HepG2 (cell line): ENCODE results near the gene AHSP. TPM values are rescaled to one million over a fixed set of nuclear protein-coding genes. Genes with fewer than 3 reads are reported as not detected.

Experiments
- ATAC-seq: fragments of 200-7000 bp; cut with Tn5 transposase; 3 replicates; pipeline ENCODE4 v1.9.1; 2020; ENCODE audit warnings: mild to moderate bottlenecking, moderate library complexity
- BruUV-seq: library from RNA; stranded (reverse); fragments of 400-500 nt; replicated peaks from 2 replicates; lab custom pipeline; 2021; lab: Mats Ljungman, UMichigan
- CTCF ChIA-PET: fragments of 300-600 bp; formaldehyde crosslinking; extraction: SDS; loops from one replicate; lab custom pipeline; 2021; ENCODE audit warnings: low total read pairs, inconsistent platforms, low intra/inter-chr PET ratio; lab: Yijun Ruan, JAX
- POLR2A ChIA-PET: fragments of 350-600 bp; sonication (Branson Sonifier 250); formaldehyde crosslinking; loops from one replicate; lab custom pipeline; 2020; ENCODE audit warnings: antibody characterized with exemption, inconsistent platforms; lab: Yijun Ruan, JAX
- DNase-seq: peaks from one replicate; pipeline ENCODE4 v3.0.0-alpha.2; 2015; ENCODE audit warnings: low spot score
- FAIRE-seq: peaks from 3 replicates; lab custom pipeline; 2011; peaks lifted over from hg19 to GRCh38; lab: Jason Lieb, UNC
- H2AFZ ChIP-seq: one replicate; pipeline ENCODE4 v1.6.1; 2011; ENCODE audit warnings: low read length, inconsistent platforms
- H3K27ac ChIP-seq: fragments of 300-600 bp; 3 replicates; pipeline ENCODE4 v1.8.0; 2011; ENCODE audit warnings: mixed run types, mild to moderate bottlenecking, mixed read lengths, low read length, inconsistent platforms; ENCODE audit not compliant: insufficient read depth; ENCODE audit errors: extremely low read length
- H3K27me3 ChIP-seq, 2 experiments: fragments of 200-600 bp in 1 of 2; 2 replicates in 1 of 2; 3 replicates in 1 of 2; pipeline versions ENCODE4 v1.6.0 to v1.8.0; 2011; ENCODE audit warnings: low read length in 2 of 2, mild to moderate bottlenecking in 2 of 2, moderate library complexity in 2 of 2, inconsistent platforms in 1 of 2; ENCODE audit not compliant: insufficient read depth in 2 of 2, control insufficient read depth in 1 of 2
- H3K36me3 ChIP-seq, 2 experiments: fragments of 200-600 bp in 1 of 2; replicated peaks in 1 of 2; 2 replicates in 1 of 2; 3 replicates in 1 of 2; pipeline versions ENCODE4 v1.5.1 to v1.8.0; 2011; ENCODE audit warnings: low read length in 2 of 2, inconsistent platforms in 1 of 2; ENCODE audit not compliant: insufficient read depth in 2 of 2, control insufficient read depth in 1 of 2
- H3K4me1 ChIP-seq: 2 replicates; pipeline ENCODE4 v1.5.1; 2012; ENCODE audit warnings: low read length, inconsistent platforms; ENCODE audit not compliant: insufficient read depth
- H3K4me2 ChIP-seq: 2 replicates; pipeline ENCODE4 v1.6.0; 2011; ENCODE audit warnings: low read depth, low read length, inconsistent platforms
- H3K4me3 ChIP-seq, 3 experiments: fragments of 200-600 bp in 1 of 3; sonication (generic), shearing (Covaris generic) in 1 of 3; replicated peaks in 1 of 3; 2 replicates each; pipeline ENCODE4 v1.5.1; 2011 to 2016; ENCODE audit warnings: low read length in 3 of 3, inconsistent platforms in 2 of 3, low read depth in 2 of 3, mild to moderate bottlenecking in 2 of 3, control low read depth in 1 of 3, mixed read lengths in 1 of 3; ENCODE audit not compliant: insufficient read depth in 1 of 3
- H3K79me2 ChIP-seq: one replicate; pipeline ENCODE4 v1.6.1; 2011; ENCODE audit warnings: low read length, inconsistent platforms; ENCODE audit not compliant: insufficient read depth
- H3K9ac ChIP-seq: 2 replicates; pipeline ENCODE4 v1.6.0; 2011; ENCODE audit warnings: mild to moderate bottlenecking, low read depth, low read length, inconsistent platforms; ENCODE audit not compliant: insufficient read depth
- H3K9me3 ChIP-seq: 2 replicates; pipeline ENCODE4 v1.5.1; 2012; ENCODE audit warnings: mild to moderate bottlenecking, low read length
- H4K20me1 ChIP-seq: 2 replicates; pipeline ENCODE4 v1.6.0; 2011; ENCODE audit warnings: inconsistent platforms, mild to moderate bottlenecking, low read length, moderate library complexity; ENCODE audit not compliant: insufficient read depth
- NRL ChIP-seq: sonication (generic); formaldehyde crosslinking; IDR thresholded peaks from 2 replicates; pipeline ENCODE4 v1.5.0; 2020; ENCODE audit warnings: missing genetic modification reagents, mild to moderate bottlenecking, moderate library complexity, borderline replicate concordance
- RBM39 ChIP-seq: fragments of 200-400 bp; formaldehyde crosslinking; IDR thresholded peaks from one replicate; pipeline ENCODE4 v1.6.1; 2018; ENCODE audit warnings: antibody characterized with exemption, mild to moderate bottlenecking, low read depth, low read length; ENCODE audit not compliant: poor library complexity, severe bottlenecking
- TFAP4 ChIP-seq: sonication (generic); IDR thresholded peaks from 2 replicates; pipeline ENCODE4 v1.6.1; 2016; ENCODE audit warnings: low read depth, borderline replicate concordance
- THAP8 ChIP-seq: sonication (generic); formaldehyde crosslinking; IDR thresholded peaks from 2 replicates; pipeline ENCODE4 v1.5.1; 2020; ENCODE audit warnings: missing genetic modification reagents, mild to moderate bottlenecking, borderline replicate concordance
- ZNF510 ChIP-seq: sonication (generic); formaldehyde crosslinking; IDR thresholded peaks from 2 replicates; pipeline ENCODE4 v1.4.0; 2020; ENCODE audit warnings: low read depth, mild to moderate bottlenecking, missing genetic modification reagents
- ZNF7 ChIP-seq: IDR thresholded peaks from 2 replicates; pipeline ENCODE4 v1.6.1; 2016; ENCODE audit warnings: missing biosample characterization, missing genetic modification reagents
- ZNF766 ChIP-seq: sonication (generic); formaldehyde crosslinking; IDR thresholded peaks from 2 replicates; pipeline ENCODE4 v1.5.0; 2020; ENCODE audit warnings: missing genetic modification reagents, borderline replicate concordance
- ZNF841 ChIP-seq: sonication (generic); formaldehyde crosslinking; IDR thresholded peaks from 2 replicates; pipeline ENCODE4 v1.8.1; 2023; ENCODE audit warnings: missing genetic modification reagents, borderline replicate concordance
- WGBS: methylation state at CpG from one replicate; pipeline ENCODE4 v1.1.6; 2017; ENCODE audit warnings: low lambda C conversion rate; 5-methylcytosine and 5-hydroxymethylcytosine counted together
- in situ Hi-C: cut with HindIII; loops from 2 replicates; pipeline ENCODE4 v1.10.0; 2017; ENCODE audit warnings: low pct_unique_long_range_greater_than_20kb; ENCODE audit not compliant: extremely low pct_ligation_motif_present
- intact Hi-C: fragments of 100-400 bp; cut with micrococcal nuclease; formaldehyde crosslinking; loops from one replicate; pipeline ENCODE4 v1.10.0; 2022; ENCODE audit not compliant: unreplicated experiment
- polyA plus RNA-seq, 8 experiments: library from polyadenylated mRNA; depleted of rRNA in 3 of 8; stranded (reverse) in 7 of 8; unstranded in 1 of 8; fragments of >200 nt; fragmentation: Illumina TruSeq in 4 of 8; extraction: Trizol in 4 of 8; gene quantifications; 2 replicates each; pipeline versions ENCODE4 v1.2.1 to v1.2.3, GENCODE V29; 2011 to 2016; ENCODE audit warnings: low read depth in 4 of 8, missing spikeins in 1 of 8, mixed read lengths in 1 of 8; ENCODE audit not compliant: insufficient read depth in 1 of 8
- total RNA-seq, 5 experiments: library from RNA; depleted of rRNA; stranded (reverse); fragments of >200 nt; fragmentation: Illumina TruSeq; extraction: Trizol; gene quantifications; 2 replicates each; pipeline ENCODE4 v1.2.3, GENCODE V29; 2016; ENCODE audit warnings: low read depth in 1 of 5

AHSP gene
- total and polyA plus RNA-seq, 2 of the 13 experiments (the other 11 are each of a cell fraction or from before 2014, with no cell fraction given), result not detected

GRCh38 chr16:31529108-31529936, 1.6 kb downstream of the AHSP start:
- no TSS peak for BruUV-seq
- Histone ChIP-seq H3K36me3 (no peaks in the 10 kb centered on the region), H3K4me2 (peak overlapping the region; percentile 57), H3K27ac (no peak overlapping the region), H3K27me3 (peaks cover 0 to 31% of the 10 kb centered on the region in 2 experiments; a peak in 4 of 5 replicates), H2AFZ (no peak overlapping the region), H3K4me1 (peaks cover 26% of the 10 kb centered on the region), H3K79me2 (no peaks in the 10 kb centered on the region), H3K9ac (no peak overlapping the region), H3K9me3 (no peaks in the 10 kb centered on the region), H3K4me3 (peak overlapping the region in 2 of 3 experiments; percentile 18 to 45; a peak in 2 of 6 replicates), H4K20me1 (no peaks in the 10 kb centered on the region)
- WGBS, result 12% methylated on average over 26 of the region's 52 CpGs
- no peak for TF ChIP-seq ZNF510 (CRISPR knock-in tag)
- no peak for TF ChIP-seq NRL (CRISPR knock-in tag)
- no peak for TF ChIP-seq ZNF766 (CRISPR knock-in tag)
- TF ChIP-seq ZNF7, result no peak
- TF ChIP-seq THAP8, result no peak
- no peak for TF ChIP-seq ZNF841
- TF ChIP-seq RBM39, result no peak
- TF ChIP-seq TFAP4, result no peak
- in situ Hi-C loops (no loop called here), intact Hi-C loops (no loop called here)
- ChIA-PET POLR2A (interaction anchor here (0.9 to 1.1 kb wide), 2 partner anchors 19 to 184 kb away, joined by 3 read pairs; a partner anchor contains a TSS), CTCF (no interaction called here)
- peak; percentile 67 for ATAC-seq
- DNase-seq, result no peak
- FAIRE-seq, result no peak
